ENCODE measurements around the gene PTPN11. TPM values are rescaled to one million over a fixed set of nuclear protein-coding genes. Genes with fewer than 3 reads are reported as not detected.
"Not testable (repeated sequence)": the region's sequence is repeated elsewhere in the genome, so short reads cannot be mapped to it uniquely, and the experiment has no call there.

The PTPN11 gene
- total RNA-seq, 1 donor from 2014 or later: 109 TPM

- DNase-seq (ENCODE audit: low spot score); intact Hi-C loops (cut with DNase I); ATAC-seq: not testable (repeated sequence)
Measured at GRCh38 chr12:112407683-112408082, 11.1 kb upstream of the PTPN11 start.

DNA sequence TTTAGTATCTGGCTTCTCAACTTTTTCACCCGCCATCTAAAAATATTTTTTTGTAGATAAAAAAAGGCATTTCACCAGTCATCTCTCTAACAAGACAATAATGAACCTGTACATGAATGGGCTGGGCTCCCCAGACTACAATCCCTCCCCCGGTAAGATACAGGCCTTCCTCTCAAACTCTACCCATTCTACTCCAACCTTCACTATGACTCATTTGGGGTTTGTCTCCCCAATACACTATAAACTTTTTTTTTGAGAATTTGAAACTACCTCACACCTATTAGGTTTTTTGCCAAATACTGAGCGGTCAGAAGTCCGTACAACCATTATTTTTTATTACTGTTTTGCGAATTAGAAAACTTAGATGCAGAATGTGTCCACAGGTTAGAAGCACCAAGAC lies 10.1 kb upstream of the PTPN11 start:
- ATAC-seq: no peak
- intact Hi-C loops (cut with DNase I): no loop called here
- no peak for DNase-seq (ENCODE audit: low spot score)

DNA sequence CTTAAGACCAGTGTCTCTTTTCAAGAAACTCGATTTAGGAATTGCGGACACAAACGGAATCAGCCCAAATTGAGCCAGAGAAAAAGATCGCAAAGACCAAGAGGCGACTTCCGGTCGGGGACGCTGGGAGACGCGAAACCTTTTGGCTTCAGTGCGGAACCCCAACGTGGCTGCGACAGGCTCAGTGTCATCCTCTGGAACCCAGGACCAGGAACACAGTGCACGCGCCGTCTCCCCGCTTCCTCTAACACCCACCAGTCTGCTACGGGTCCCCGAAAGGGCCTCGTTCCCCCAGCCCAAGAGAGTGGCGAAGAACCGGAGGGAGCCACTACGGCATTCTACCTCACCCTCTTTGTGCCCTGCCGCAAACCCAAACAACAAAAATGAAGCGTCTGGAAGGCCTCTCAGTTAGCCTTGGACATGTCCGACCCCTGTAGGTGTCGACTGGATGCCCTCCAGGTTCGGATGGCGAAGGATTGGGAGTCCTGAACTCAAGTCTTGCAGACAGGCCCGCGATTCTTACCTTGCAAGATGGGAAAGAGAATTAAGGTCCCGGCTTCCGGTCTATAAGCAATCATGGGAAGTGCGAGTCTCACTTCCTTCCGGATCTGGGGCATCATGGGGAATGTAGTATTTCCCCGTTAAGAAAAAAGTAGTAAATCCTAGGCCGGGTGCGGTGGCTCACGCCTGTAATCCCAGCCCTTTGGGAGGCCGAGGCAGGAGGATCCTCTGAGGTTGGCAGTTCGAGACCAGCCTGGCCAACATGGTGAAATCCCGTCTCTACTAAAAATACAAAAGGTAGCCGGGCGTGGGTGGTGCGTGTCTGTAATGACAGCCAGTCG lies 9.5 kb upstream of the PTPN11 start, which contains the start of gene RPL6:
TSS of gene RPL6 (minus strand) at position 542 of the 842 bp plus-strand sequence. CDS start 949 bp downstream, outside the sequence.
- ATAC-seq (peak; percentile 97), DNase-seq (ENCODE audit: low spot score) (peak; percentile 83)
- intact Hi-C loops (cut with DNase I): no loop called here

DNA sequence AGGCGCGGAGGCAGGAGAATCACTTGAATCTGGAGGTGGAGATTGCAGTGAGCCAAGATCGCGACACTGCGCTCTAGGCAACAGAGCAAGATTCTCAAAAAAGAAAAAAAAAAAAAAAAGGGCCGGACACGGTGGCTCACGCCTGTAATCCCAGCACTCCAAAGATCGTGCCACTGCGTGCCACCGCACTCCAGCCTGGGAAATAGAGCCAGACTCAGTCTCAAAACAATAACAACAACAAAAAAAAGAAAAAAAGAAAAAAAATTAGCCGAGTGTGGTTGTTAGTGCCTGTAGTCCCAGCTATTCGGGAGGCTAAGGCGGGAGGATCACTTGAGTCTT lies 8.9 kb upstream of the PTPN11 start:
- intact Hi-C loops (cut with DNase I): no loop called here
- DNase-seq (ENCODE audit: low spot score) (no peak), ATAC-seq (no peak)

- intact Hi-C loops (cut with DNase I): no loop called here
- DNase-seq (ENCODE audit: low spot score): no peak
- ATAC-seq: no peak
Measured at GRCh38 chr12:112413855-112414625, 4.7 kb upstream of the PTPN11 start.

GRCh38 chr12:112415457-112415856 lies 3.3 kb upstream of the PTPN11 start:
- DNase-seq (ENCODE audit: low spot score); ATAC-seq; intact Hi-C loops (cut with DNase I): not testable (repeated sequence)

- ATAC-seq: no peak
- no peak for DNase-seq (ENCODE audit: low spot score)
- intact Hi-C loops (cut with DNase I): no loop called here
Measured at GRCh38 chr12:112418273-112418607, 507 bp upstream of the PTPN11 start.

- DNase-seq (ENCODE audit: low spot score) (peak; percentile 72), ATAC-seq (peak; percentile 75)
- intact Hi-C loops (cut with DNase I): no loop called here
Measured at GRCh38 chr12:112419297-112420133, 768 bp downstream of the PTPN11 start.

DNA sequence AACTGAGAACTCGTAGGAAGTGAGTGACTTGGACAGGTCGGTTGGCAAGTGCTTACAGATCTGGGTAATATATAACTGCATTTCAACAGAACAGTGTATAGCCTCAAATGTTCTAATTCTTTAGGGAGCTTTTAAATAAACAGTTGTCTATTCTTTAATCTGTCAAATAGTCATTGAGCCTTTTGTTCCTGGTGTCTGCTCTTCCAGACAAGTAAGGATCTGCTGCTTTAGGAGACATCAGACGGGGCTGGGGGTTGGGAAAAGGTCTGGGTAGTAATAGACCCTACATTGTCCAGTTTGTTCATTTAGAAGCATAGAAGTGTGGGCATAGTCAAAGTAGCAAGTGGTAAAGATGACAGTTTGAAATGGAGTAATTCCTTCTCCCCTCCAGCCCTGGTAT lies 2.0 kb downstream of the PTPN11 start:
- DNase-seq (ENCODE audit: low spot score): no peak
- no peak for ATAC-seq
- intact Hi-C loops (cut with DNase I): no loop called here

DNA sequence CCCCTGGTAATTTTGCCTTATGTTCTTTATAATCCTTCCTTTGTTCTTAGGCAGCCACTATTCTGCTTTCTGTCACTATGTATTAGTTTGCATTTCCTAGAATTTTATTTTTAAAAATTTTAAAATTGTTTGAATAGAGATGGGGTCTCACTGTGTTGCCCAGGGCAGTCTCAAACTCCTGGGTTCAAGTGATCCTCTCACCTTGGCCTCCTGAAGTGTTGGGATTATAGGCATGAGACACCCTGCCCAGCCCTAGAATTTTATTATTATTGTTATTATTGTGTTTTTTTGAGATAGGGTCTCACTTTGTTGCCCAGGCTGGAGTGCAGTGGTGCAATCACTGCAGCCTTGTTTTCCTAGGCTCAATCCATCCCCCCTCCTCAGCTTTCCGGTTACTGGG lies 2.6 kb downstream of the PTPN11 start:
- ATAC-seq (no peak), DNase-seq (ENCODE audit: low spot score) (no peak)
- intact Hi-C loops (cut with DNase I): no loop called here

GRCh38 chr12:112422531-112422930 lies 3.8 kb downstream of the PTPN11 start:
- DNase-seq (ENCODE audit: low spot score) (no peak), ATAC-seq (peak; percentile 84)
- intact Hi-C loops (cut with DNase I): no loop called here

DNA sequence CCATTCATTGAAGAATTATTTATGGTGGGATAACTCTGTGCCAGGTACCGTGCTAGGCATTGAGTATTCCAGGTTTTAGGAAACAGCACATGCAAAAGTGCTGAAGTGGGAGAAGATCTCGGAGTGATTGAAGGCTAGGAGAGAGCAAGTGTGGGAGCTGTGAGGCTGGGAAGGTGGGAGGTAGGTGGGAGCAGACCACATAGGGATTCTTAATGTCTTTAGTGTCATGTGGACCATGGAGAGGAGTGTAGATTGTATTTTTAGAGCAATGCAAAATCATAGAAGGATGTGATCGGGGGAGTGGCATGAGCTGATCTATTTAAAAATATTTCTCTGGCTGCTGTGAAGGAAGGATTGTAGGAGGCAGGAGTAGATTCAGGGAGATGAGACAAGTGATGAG lies 5.4 kb downstream of the PTPN11 start:
- no peak for ATAC-seq
- DNase-seq (ENCODE audit: low spot score): no peak
- intact Hi-C loops (cut with DNase I): no loop called here

DNA sequence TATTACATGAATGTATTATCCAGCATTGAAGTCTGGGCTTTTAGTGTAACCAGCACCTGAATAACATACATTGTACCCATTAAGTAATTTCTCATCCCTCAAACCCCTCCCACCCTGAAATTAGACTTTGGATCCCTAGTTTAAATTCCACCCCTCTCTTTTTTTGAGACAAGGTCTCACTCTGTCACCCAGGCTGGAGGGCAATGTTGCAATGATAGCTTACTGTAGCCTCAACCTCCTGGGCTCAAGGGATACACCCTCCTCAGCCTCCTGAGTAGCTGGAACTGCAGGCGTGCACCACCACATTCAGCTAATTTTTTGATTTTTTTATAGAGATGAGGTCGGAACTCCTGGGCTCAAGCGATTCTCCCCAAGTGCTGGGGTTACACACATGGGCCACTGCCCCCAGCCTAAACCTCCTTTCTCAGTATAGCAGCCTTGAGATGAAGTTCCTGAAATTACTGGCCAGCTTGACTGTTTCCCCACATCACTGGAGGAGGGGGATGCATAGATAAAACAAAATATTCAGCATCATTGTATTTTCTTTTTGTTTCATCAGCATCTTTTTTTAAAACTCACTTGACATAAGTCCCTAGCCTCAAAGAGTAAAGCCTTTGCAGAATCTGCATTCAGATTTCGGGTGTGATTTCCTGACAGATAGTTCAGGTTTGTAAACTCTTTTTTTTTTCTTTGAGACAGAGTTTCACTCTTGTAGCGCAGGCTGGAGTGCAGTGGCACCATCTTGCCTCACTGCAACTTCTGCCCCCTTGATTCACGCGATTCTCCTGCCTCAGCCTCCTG lies 7.0 kb downstream of the PTPN11 start:
- intact Hi-C loops (cut with DNase I): no loop called here
- DNase-seq (ENCODE audit: low spot score) (no peak), ATAC-seq (no peak)

GRCh38 chr12:112427760-112428159 lies 9.0 kb downstream of the PTPN11 start:
- ATAC-seq (no peak), DNase-seq (ENCODE audit: low spot score) (no peak)
- intact Hi-C loops (cut with DNase I): no loop called here

- ATAC-seq (no peak), DNase-seq (ENCODE audit: low spot score) (no peak)
- intact Hi-C loops (cut with DNase I): no loop called here
Measured at GRCh38 chr12:112430929-112431328, 12.2 kb downstream of the PTPN11 start.

GRCh38 chr12:112431965-112432364 lies 13.2 kb downstream of the PTPN11 start:
- intact Hi-C loops (cut with DNase I): no loop called here
- ATAC-seq: no peak
- DNase-seq (ENCODE audit: low spot score): no peak

DNA sequence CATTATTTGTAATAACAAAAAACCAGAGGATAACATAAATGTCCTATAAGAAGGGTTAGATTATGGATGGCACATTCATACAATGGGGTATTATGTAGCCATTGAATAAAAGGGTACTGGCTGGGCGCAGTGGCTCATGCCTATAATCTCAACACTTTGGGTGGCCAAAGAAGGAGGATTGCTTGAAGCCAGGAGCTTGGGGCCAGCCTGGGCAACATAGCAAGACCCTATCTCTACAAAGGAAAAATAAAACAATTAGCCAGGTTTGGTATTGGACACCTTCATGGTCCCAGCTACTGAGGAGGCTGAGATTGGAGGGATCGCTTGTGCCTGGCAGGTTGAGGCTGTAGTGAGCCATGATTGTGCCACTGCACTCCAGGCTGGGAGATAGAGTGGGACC lies 14.8 kb downstream of the PTPN11 start:
- ATAC-seq (no peak), DNase-seq (ENCODE audit: low spot score) (no peak)
- intact Hi-C loops (cut with DNase I): no loop called here

DNA sequence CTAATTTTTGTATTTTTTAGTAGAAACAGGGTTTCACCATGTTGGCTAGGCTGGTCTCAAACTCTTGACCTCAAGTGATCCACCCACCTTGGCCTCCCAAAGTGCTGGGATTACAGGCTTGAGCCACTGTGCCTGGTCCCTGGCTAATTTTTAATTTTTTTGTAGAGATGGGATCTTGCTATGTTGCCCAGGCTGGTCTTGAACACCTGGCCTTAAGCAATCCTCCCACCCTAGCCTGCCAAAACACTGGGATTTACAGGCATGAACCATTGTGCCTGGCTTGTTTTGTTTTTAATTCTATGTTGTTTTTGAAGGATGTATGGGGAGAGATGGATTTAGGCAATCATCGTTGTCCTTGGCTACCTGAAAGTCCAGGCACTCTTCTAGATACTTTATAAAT lies 19.9 kb downstream of the PTPN11 start:
- ATAC-seq; intact Hi-C loops (cut with DNase I); DNase-seq (ENCODE audit: low spot score): not testable (repeated sequence)

GRCh38 chr12:112439769-112440168 lies 21.0 kb downstream of the PTPN11 start:
- intact Hi-C loops (cut with DNase I): no loop called here
- ATAC-seq (no peak), DNase-seq (ENCODE audit: low spot score) (no peak)
